ENCODE data around the gene MUC22.

GRCh38 chr6:30964075-30964474 lies 46.2 kb upstream of the MUC22 start:
- TF ChIP-seq CTCF (IDR thresholded peaks at IDR 0.05) (no peak), POLR2A (IDR thresholded peaks at IDR 0.05) (no peak)

Data from body of pancreas (tissue), 4 donors.